Naive thymus-derived CD8-positive, alpha-beta T cell (primary cell): ENCODE data around the gene FETUB. TPM values are rescaled to one million over a fixed set of nuclear protein-coding genes. Genes with fewer than 3 reads are reported as not detected.
"Not testable (repeated sequence)": the region's sequence is repeated elsewhere in the genome, so short reads cannot be mapped to it uniquely, and the experiment has no call there.

Source experiments
- ATAC-seq, 2 donors: fragments of 150-1000 bp; cut with Tn5 transposase in 1 of 2; sonication (Bioruptor Pico), chemical (Tn5 transposase) in 1 of 2; 1 replicate in 1 of 2; 2 replicates in 1 of 2; pipeline ENCODE4 v1.10.0; 2021; ENCODE audit warnings: mild to moderate bottlenecking in 2 of 2, moderate library complexity in 2 of 2
- POLR2A ChIA-PET: fragments of 350-600 bp; sonication (Branson Sonifier 250); formaldehyde crosslinking; loops from one replicate; lab custom pipeline; 2021; ENCODE audit warnings: antibody characterized with exemption; lab: Charles Lee
- DNase-seq, 10 donors: peaks; one replicate each; pipeline versions ENCODE4 v3.0.0 to v3.0.0-alpha.2; 2020 to 2022
- H3K27ac Mint-ChIP-seq, 10 donors: one replicate each; pipeline ENCODE4 v1.8.0; 2020 to 2022; ENCODE audit warnings: mild to moderate bottlenecking in 10 of 10, mixed read lengths in 10 of 10, moderate library complexity in 4 of 10, inconsistent platforms in 1 of 10
- H3K27me3 Mint-ChIP-seq, 5 donors: one replicate each; pipeline ENCODE4 v1.8.0; 2021 to 2022; ENCODE audit warnings: mixed read lengths in 5 of 5
- H3K36me3 Mint-ChIP-seq, 3 donors: one replicate each; pipeline ENCODE4 v1.8.0; 2020 to 2022; ENCODE audit warnings: mixed read lengths in 3 of 3, mild to moderate bottlenecking in 2 of 3, inconsistent platforms in 1 of 3
- H3K4me1 Mint-ChIP-seq, 4 donors: one replicate each; pipeline ENCODE4 v1.8.0; 2021 to 2022; ENCODE audit warnings: mixed read lengths in 4 of 4
- H3K4me3 Mint-ChIP-seq, 10 donors: one replicate each; pipeline ENCODE4 v1.8.0; 2020 to 2022; ENCODE audit warnings: mild to moderate bottlenecking in 10 of 10, mixed read lengths in 10 of 10, moderate library complexity in 6 of 10, inconsistent platforms in 1 of 10
- H3K9me3 Mint-ChIP-seq, 9 donors: one replicate each; pipeline ENCODE4 v1.8.0; 2020 to 2022; ENCODE audit warnings: mixed read lengths in 9 of 9, mild to moderate bottlenecking in 3 of 9, inconsistent platforms in 1 of 9, moderate library complexity in 1 of 9
- polyA plus RNA-seq, 3 donors: library from polyadenylated mRNA; unstranded; fragments of 300-500 nt; fragmentation: Illumina TruSeq; gene quantifications; one replicate each; pipeline ENCODE4 v1.2.3, GENCODE V29; 2021
- total RNA-seq, 8 experiments: library from RNA in 2 of 8; stranded (reverse) in 2 of 8; gene quantifications; one replicate each; pipeline ENCODE4 v1.2.3 and lab custom pipeline; 2021 to 2026

Gene FETUB
- total and polyA plus RNA-seq, 5 experiments from 2014 or later, result not detected

DNA sequence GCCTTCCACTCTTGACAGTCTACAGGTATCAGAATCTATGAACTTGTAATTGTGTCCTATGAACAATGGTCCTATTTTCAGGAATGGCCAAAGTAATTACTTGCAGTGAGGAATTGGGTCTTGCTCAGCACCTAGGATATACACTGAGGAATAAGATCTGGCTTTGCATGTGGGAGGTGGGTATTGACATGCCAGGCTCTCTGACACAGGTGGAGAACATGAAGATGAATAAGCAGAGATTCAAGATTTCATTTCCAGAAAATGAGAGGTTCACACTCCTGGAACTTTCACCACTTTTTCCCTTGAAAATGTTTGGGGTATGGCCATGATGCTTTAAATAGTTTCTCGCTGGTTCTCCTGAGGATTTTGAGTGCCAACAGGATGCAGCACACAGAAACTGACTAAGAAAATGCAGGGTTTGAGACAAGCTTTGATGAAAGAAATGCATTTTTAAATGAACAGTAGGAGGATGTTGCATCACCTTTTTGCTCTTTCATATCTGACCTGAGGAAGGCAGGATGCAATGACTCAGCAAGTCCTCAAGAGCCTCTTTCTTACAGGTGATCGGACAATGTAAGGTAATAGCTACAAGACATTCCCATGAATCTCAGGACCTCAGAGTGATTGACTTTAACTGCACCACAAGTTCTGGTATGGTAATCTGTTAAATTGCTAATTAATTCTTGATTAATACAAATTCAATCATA, 29.3 kb downstream of the FETUB start:
- DNase-seq (no peak), ATAC-seq (no peak)
- Mint-ChIP-seq H3K36me3 (no peaks in the 10 kb centered on the region), H3K9me3 (no peaks in the 10 kb centered on the region), H3K4me1 (peaks cover 0 to 4% (median under 1%) of the 10 kb centered on the region in 4 donors), H3K27me3 (peaks cover 4 to 20% (median 19%) of the 10 kb centered on the region in 5 donors), H3K27ac (no peak overlapping the region), H3K4me3 (no peak overlapping the region)
- POLR2A ChIA-PET, result no interaction called here

- Mint-ChIP-seq H3K36me3 (no peaks in the 10 kb centered on the region), H3K4me3 (no peak overlapping the region), H3K9me3 (no peaks in the 10 kb centered on the region), H3K4me1 (peaks cover 0 to 4% (median under 1%) of the 10 kb centered on the region in 4 donors), H3K27me3 (peaks cover 8 to 24% (median 21%) of the 10 kb centered on the region in 5 donors), H3K27ac (no peak overlapping the region)
- ATAC-seq, result no peak
- DNase-seq, result no peak
- POLR2A ChIA-PET, result no interaction called here
These were observed 30.0 kb downstream of the FETUB start for GRCh38 chr3:186670155-186670554.

- ATAC-seq (no peak), DNase-seq (no peak)
- Mint-ChIP-seq H3K4me3 (no peak overlapping the region), H3K9me3 (no peaks in the 10 kb centered on the region), H3K27ac (no peak overlapping the region), H3K4me1 (peaks cover 0 to 4% (median under 1%) of the 10 kb centered on the region in 4 donors), H3K27me3 (peaks cover 10 to 27% (median 19%) of the 10 kb centered on the region in 5 donors), H3K36me3 (no peaks in the 10 kb centered on the region)
- POLR2A ChIA-PET, result no interaction called here
These were observed 30.9 kb downstream of the FETUB start for GRCh38 chr3:186671051-186671450.

- no peak overlapping the region for H3K27ac Mint-ChIP-seq
- ATAC-seq (no peak), DNase-seq (no peak)
- peaks cover 0 to 11% (median 0%) of the 10 kb centered on the region in 9 donors for H3K9me3 Mint-ChIP-seq
- no peaks in the 10 kb centered on the region for H3K4me1 Mint-ChIP-seq
- peaks cover 37 to 76% (median 53%) of the 10 kb centered on the region in 5 donors for H3K27me3 Mint-ChIP-seq
- H3K36me3 Mint-ChIP-seq, result no peaks in the 10 kb centered on the region
- no peak overlapping the region for H3K4me3 Mint-ChIP-seq
- POLR2A ChIA-PET, result no interaction called here
These were observed 38.4 kb downstream of the FETUB start for GRCh38 chr3:186678604-186679003.

DNA sequence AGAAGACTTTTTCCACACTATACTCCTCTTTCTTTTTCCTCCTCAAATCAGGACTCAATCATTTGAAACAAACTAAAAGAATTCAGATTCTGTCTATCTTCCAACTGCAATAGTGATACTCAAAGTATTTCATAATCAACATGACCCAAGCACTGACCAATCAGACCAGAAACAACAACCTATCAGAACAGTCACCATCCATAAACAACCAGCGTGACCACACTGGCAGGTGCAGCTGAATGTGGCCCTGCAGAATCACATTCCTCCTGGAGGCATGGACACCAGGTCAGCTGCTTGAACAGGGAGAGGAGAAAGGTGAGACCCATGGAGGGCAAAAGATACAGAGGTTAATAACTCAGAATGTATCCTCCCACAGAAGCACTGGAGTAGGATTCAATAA, 39.0 kb downstream of the FETUB start:
- H3K27me3 Mint-ChIP-seq, result peaks cover 33 to 74% (median 49%) of the 10 kb centered on the region in 5 donors
- DNase-seq (no peak), ATAC-seq (no peak)
- H3K4me1 Mint-ChIP-seq, result no peaks in the 10 kb centered on the region
- H3K9me3 Mint-ChIP-seq, result peaks cover 0 to 11% (median 0%) of the 10 kb centered on the region in 9 donors
- H3K36me3 Mint-ChIP-seq, result no peaks in the 10 kb centered on the region
- peak overlapping the region in 1 of 10 donors; percentile 19 for H3K27ac Mint-ChIP-seq
- no peak overlapping the region for H3K4me3 Mint-ChIP-seq
- POLR2A ChIA-PET, result no interaction called here

DNA sequence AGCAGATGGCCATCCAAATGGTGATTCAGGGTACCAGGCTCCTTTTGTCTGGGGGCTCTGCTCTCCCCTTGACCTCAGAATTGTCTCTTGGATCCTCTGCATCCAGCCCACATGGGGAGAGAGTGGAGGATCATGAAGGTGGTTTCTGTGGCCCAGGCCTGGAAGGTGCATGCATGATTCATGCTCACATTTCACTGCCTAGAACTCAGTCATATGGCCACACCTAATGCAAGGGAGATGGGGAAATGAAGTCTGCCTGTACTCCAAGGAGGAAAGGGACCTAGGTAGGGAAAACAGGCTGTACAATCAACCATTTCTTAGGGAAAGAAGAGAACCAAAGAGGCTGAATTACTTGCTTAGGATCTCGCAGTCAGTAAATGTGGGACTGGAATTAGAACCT, 40.7 kb downstream of the FETUB start:
- H3K36me3 Mint-ChIP-seq, result peaks cover 0 to 11% (median 10%) of the 10 kb centered on the region in 3 donors
- no peak overlapping the region for H3K27ac Mint-ChIP-seq
- peaks cover 5 to 26% (median 11%) of the 10 kb centered on the region in 9 donors for H3K9me3 Mint-ChIP-seq
- no peak overlapping the region for H3K4me3 Mint-ChIP-seq
- H3K4me1 Mint-ChIP-seq, result no peaks in the 10 kb centered on the region
- ATAC-seq (no peak), DNase-seq (no peak)
- peaks cover 32 to 72% (median 48%) of the 10 kb centered on the region in 5 donors for H3K27me3 Mint-ChIP-seq
- POLR2A ChIA-PET, result no interaction called here

DNA sequence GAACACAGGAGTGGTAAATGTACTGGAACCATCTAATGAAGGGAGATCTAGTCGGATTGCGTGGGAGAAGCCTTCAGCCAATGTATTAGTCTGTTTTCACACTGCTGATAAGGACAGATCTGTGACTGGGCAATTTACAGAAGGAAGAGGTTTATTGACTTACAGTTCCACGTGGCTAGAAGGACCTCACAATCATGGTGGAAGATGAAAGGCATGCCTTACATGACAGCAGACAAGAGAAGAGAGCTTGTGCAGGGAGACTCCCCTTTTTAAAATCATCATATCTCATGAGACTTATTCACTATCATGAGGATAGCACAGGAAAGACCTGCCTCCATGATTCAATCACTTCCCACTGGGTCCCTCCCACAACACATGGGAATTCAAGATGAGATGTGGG, 42.6 kb downstream of the FETUB start:
- POLR2A ChIA-PET, result no interaction called here
- Mint-ChIP-seq H3K4me1 (peaks cover 0 to 2% (median 0%) of the 10 kb centered on the region in 4 donors), H3K9me3 (peaks cover 5 to 25% (median 14%) of the 10 kb centered on the region in 9 donors), H3K4me3 (no peak overlapping the region), H3K27ac (no peak overlapping the region), H3K36me3 (peaks cover 0 to 22% (median 11%) of the 10 kb centered on the region in 3 donors), H3K27me3 (peaks cover 31 to 64% (median 37%) of the 10 kb centered on the region in 5 donors)
- DNase-seq, result no peak
- ATAC-seq, result no peak

DNA sequence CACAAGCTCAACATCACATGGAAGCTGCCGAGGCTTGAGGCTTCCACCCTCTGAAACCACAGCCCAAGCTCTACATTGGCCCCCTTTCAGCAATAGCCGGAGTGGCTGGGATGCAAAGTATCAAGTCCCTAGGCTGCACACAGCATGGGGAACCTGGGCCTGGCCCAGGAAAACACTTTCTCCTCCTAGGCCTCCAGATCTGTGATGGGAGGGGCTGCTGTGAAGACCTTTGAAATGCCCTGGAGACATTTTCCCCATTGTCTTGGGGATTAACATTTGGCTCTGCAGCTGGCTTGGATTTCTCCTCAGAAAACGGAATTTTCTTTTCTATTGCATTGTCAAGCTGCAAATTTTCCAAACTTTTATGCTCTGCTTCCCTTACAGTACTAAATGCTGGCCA, 43.8 kb downstream of the FETUB start:
- POLR2A ChIA-PET, result no interaction called here
- H3K27ac Mint-ChIP-seq, result no peak overlapping the region
- peaks cover 30 to 59% (median 31%) of the 10 kb centered on the region in 5 donors for H3K27me3 Mint-ChIP-seq
- peaks cover 0 to 22% (median 11%) of the 10 kb centered on the region in 3 donors for H3K36me3 Mint-ChIP-seq
- no peak for DNase-seq
- no peak for ATAC-seq
- H3K4me3 Mint-ChIP-seq, result no peak overlapping the region
- peaks cover 0 to 2% (median 0%) of the 10 kb centered on the region in 4 donors for H3K4me1 Mint-ChIP-seq
- peaks cover 5 to 25% (median 14%) of the 10 kb centered on the region in 9 donors for H3K9me3 Mint-ChIP-seq

GRCh38 chr3:186686475-186686874, 46.3 kb downstream of the FETUB start:
- H3K27me3 Mint-ChIP-seq, result peaks cover 24 to 48% (median 27%) of the 10 kb centered on the region in 5 donors
- POLR2A ChIA-PET, result interaction anchor here (0.6 kb wide), 1 partner anchor 1667 kb away, joined by 4 read pairs; no protein-coding TSS in a partner anchor
- not testable (repeated sequence) for ATAC-seq, H3K4me1 Mint-ChIP-seq, H3K4me3 Mint-ChIP-seq, DNase-seq
- peak overlapping the region in 1 of 10 donors; percentile 33 for H3K27ac Mint-ChIP-seq
- H3K36me3 Mint-ChIP-seq, result peaks cover 0 to 22% (median 11%) of the 10 kb centered on the region in 3 donors
- H3K9me3 Mint-ChIP-seq, result peaks cover 5 to 24% (median 14%) of the 10 kb centered on the region in 9 donors

- Mint-ChIP-seq H3K27me3 (peaks cover 22 to 48% (median 28%) of the 10 kb centered on the region in 5 donors), H3K4me3 (no peak overlapping the region), H3K27ac (no peak overlapping the region), H3K9me3 (peaks cover 5 to 24% (median 14%) of the 10 kb centered on the region in 9 donors), H3K36me3 (peaks cover 0 to 22% (median 11%) of the 10 kb centered on the region in 3 donors), H3K4me1 (peaks cover 0 to 8% (median 0%) of the 10 kb centered on the region in 4 donors)
- ATAC-seq (no peak), DNase-seq (no peak)
- POLR2A ChIA-PET, result interaction anchor here (0.6 kb wide), 1 partner anchor 1667 kb away, joined by 4 read pairs; no protein-coding TSS in a partner anchor
These were observed 47.0 kb downstream of the FETUB start for GRCh38 chr3:186687120-186687651.

DNA sequence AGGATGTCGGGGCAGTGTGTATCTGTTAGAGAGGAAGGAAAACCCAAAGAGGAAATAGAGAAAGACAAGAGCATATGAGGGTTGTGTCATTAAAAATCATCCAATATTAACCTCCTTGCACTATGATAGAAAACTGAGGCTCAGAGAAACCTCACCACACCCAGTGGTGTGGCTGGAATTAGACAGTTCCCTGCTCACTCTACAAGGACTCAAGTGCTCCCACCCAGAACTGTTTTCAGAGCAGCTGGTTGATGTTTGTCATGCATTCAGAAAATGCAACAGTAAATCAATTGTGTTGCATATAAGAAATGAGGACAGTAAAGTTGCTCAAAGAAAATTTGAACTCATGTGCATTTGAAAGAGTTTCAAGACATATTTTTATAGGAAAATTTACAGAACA, 50.1 kb downstream of the FETUB start:
- ATAC-seq, H3K4me1 Mint-ChIP-seq, H3K27ac Mint-ChIP-seq, DNase-seq, H3K4me3 Mint-ChIP-seq, POLR2A ChIA-PET, H3K9me3 Mint-ChIP-seq: not testable (repeated sequence)
- Mint-ChIP-seq H3K36me3 (peaks cover 0 to 17% (median 7%) of the 10 kb centered on the region in 3 donors), H3K27me3 (peaks cover 13 to 38% (median 22%) of the 10 kb centered on the region in 5 donors)

GRCh38 chr3:186691676-186692075, 51.5 kb downstream of the FETUB start:
- Mint-ChIP-seq H3K27ac (no peak overlapping the region), H3K4me1 (peaks cover 0 to 6% (median 0%) of the 10 kb centered on the region in 4 donors), H3K27me3 (peaks cover 6 to 28% (median 13%) of the 10 kb centered on the region in 5 donors), H3K36me3 (peaks cover 0 to 5% (median 0%) of the 10 kb centered on the region in 3 donors), H3K9me3 (peaks cover 0 to 2% (median 0%) of the 10 kb centered on the region in 9 donors), H3K4me3 (no peak overlapping the region)
- ATAC-seq, result no peak
- no peak for DNase-seq
- POLR2A ChIA-PET, result no interaction called here

GRCh38 chr3:186693843-186694242, 53.6 kb downstream of the FETUB start:
- Mint-ChIP-seq H3K4me3 (no peak overlapping the region), H3K9me3 (no peaks in the 10 kb centered on the region), H3K27ac (no peak overlapping the region), H3K36me3 (no peaks in the 10 kb centered on the region), H3K4me1 (peaks cover 0 to 6% (median 0%) of the 10 kb centered on the region in 4 donors), H3K27me3 (peaks cover 4 to 28% (median 13%) of the 10 kb centered on the region in 5 donors)
- no peak for ATAC-seq
- POLR2A ChIA-PET, result no interaction called here
- DNase-seq, result no peak
